ENCODE measurements around the gene CNNM1.

Gene CNNM1

DNA sequence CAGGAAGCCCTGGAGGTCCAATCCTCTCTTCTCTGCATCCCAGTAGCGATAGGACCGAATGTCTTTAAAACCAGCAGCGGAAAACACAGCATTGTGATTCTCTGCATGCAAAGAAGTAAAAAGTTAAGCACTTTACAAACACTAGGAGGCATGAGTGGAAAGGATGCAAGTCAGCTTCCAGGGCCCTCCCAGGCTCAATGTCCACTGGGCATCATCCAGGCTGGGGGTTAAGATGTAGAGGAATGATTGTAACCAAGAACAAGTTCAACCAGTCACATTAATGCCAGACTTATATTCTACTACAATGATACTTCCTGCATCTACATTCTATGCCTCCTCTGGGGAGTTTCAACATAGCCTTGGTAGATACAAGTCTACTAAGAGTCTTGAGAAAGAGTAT is 77.0 kb downstream of the CNNM1 start:
- Histone ChIP-seq H2AFZ (ENCODE audit: low read depth) (no peak overlapping the region), H3K27me3 (ENCODE audit: insufficient read depth, low read depth) (no peaks in the 10 kb centered on the region), H4K20me1 (ENCODE audit: insufficient read depth) (no peaks in the 10 kb centered on the region), H3K79me2 (ENCODE audit: insufficient read depth, low read depth) (no peaks in the 10 kb centered on the region), H3K4me3 (IDR thresholded peaks at IDR 0.05; ENCODE audit: insufficient read depth, low read depth, low read length) (no peak overlapping the region), H3K36me3 (ENCODE audit: insufficient read depth) (no peaks in the 10 kb centered on the region), H3K9ac (no peak overlapping the region), H3K27ac (no peak overlapping the region), H3K4me2 (no peak overlapping the region), H3K4me1 (ENCODE audit: low read depth, poor library complexity, severe bottlenecking) (no peaks in the 10 kb centered on the region)
- TF ChIP-seq, protein P1, sequence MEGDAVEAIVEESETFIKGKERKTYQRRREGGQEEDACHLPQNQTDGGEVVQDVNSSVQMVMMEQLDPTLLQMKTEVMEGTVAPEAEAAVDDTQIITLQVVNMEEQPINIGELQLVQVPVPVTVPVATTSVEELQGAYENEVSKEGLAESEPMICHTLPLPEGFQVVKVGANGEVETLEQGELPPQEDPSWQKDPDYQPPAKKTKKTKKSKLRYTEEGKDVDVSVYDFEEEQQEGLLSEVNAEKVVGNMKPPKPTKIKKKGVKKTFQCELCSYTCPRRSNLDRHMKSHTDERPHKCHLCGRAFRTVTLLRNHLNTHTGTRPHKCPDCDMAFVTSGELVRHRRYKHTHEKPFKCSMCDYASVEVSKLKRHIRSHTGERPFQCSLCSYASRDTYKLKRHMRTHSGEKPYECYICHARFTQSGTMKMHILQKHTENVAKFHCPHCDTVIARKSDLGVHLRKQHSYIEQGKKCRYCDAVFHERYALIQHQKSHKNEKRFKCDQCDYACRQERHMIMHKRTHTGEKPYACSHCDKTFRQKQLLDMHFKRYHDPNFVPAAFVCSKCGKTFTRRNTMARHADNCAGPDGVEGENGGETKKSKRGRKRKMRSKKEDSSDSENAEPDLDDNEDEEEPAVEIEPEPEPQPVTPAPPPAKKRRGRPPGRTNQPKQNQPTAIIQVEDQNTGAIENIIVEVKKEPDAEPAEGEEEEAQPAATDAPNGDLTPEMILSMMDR (conservative IDR thresholded peaks at IDR 0.05; ENCODE audit: low read depth, low read length), result no peak

GRCh38 chr10:99410146-99410545 is 81.0 kb downstream of the CNNM1 start:
- H3K9ac ChIP-seq, result no peak overlapping the region
- no peak overlapping the region for H3K27ac ChIP-seq
- H2AFZ ChIP-seq (ENCODE audit: low read depth), result no peak overlapping the region
- H3K4me2 ChIP-seq, result no peak overlapping the region
- H3K27me3 ChIP-seq (ENCODE audit: insufficient read depth, low read depth), result no peaks in the 10 kb centered on the region
- no peaks in the 10 kb centered on the region for H4K20me1 ChIP-seq (ENCODE audit: insufficient read depth)
- H3K4me1 ChIP-seq (ENCODE audit: low read depth, poor library complexity, severe bottlenecking), result no peaks in the 10 kb centered on the region
- no peak overlapping the region for H3K4me3 ChIP-seq (IDR thresholded peaks at IDR 0.05; ENCODE audit: insufficient read depth, low read depth, low read length)
- no peaks in the 10 kb centered on the region for H3K36me3 ChIP-seq (ENCODE audit: insufficient read depth)
- TF ChIP-seq, protein P1 (conservative IDR thresholded peaks at IDR 0.05; ENCODE audit: low read depth, low read length), result no peak
- no peaks in the 10 kb centered on the region for H3K79me2 ChIP-seq (ENCODE audit: insufficient read depth, low read depth)

DNA sequence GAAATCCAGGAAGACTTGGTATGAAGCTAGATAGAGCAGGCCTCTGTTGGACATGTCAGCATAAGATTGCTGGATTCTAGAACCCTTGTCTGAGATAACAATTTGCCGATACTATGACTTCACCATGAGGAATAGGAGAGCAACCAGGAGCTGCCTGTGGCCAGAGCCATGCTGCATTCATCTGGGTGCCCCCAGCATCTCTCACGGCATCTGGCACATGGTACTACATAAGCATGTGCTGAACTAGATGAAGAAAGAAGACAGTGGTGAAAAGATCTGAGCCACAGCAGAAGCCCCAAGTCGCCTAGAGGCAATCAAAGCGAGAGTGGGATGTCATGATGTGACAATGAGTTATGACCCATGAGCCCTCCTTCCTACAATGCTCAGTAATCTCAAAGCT is 81.7 kb downstream of the CNNM1 start:
- no peak overlapping the region for H3K4me2 ChIP-seq
- H3K79me2 ChIP-seq (ENCODE audit: insufficient read depth, low read depth), result no peaks in the 10 kb centered on the region
- TF ChIP-seq, protein P1 (conservative IDR thresholded peaks at IDR 0.05; ENCODE audit: low read depth, low read length), result no peak
- H3K27me3 ChIP-seq (ENCODE audit: insufficient read depth, low read depth), result no peaks in the 10 kb centered on the region
- no peak overlapping the region for H2AFZ ChIP-seq (ENCODE audit: low read depth)
- H3K4me3 ChIP-seq (IDR thresholded peaks at IDR 0.05; ENCODE audit: insufficient read depth, low read depth, low read length), result no peak overlapping the region
- no peaks in the 10 kb centered on the region for H3K36me3 ChIP-seq (ENCODE audit: insufficient read depth)
- H4K20me1 ChIP-seq (ENCODE audit: insufficient read depth), result no peaks in the 10 kb centered on the region
- no peak overlapping the region for H3K9ac ChIP-seq
- no peak overlapping the region for H3K27ac ChIP-seq
- no peaks in the 10 kb centered on the region for H3K4me1 ChIP-seq (ENCODE audit: low read depth, poor library complexity, severe bottlenecking)

DNA sequence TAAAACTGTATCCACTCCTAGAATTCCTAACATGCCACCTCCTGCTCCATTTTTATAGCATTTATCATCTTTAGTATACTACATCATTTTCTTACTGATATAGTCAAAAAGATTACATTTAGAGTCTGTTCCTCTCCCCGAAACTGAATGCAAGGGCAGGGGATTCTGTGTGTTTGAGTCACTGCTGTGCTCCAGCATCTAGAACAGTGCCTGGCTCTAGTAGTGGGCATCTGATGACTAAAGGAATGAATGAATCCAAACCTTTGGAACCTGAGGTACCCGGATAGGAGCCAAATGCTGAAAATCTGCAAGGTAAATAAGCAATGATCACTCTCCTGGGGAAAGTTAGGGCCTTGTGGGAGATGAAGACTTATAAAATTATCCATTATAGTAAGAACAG is 82.4 kb downstream of the CNNM1 start:
- Histone ChIP-seq H4K20me1 (ENCODE audit: insufficient read depth) (no peaks in the 10 kb centered on the region), H3K9ac (no peak overlapping the region)
- TF ChIP-seq, protein P1 (conservative IDR thresholded peaks at IDR 0.05; ENCODE audit: low read depth, low read length), result no peak

More for the DNA sequence above, 82.4 kb downstream of the CNNM1 start:
- H3K4me1 ChIP-seq (ENCODE audit: low read depth, poor library complexity, severe bottlenecking), result no peaks in the 10 kb centered on the region
- no peaks in the 10 kb centered on the region for H3K36me3 ChIP-seq (ENCODE audit: insufficient read depth)
- no peak overlapping the region for H3K4me3 ChIP-seq (IDR thresholded peaks at IDR 0.05; ENCODE audit: insufficient read depth, low read depth, low read length)
- no peaks in the 10 kb centered on the region for H3K27me3 ChIP-seq (ENCODE audit: insufficient read depth, low read depth)
- no peak overlapping the region for H3K4me2 ChIP-seq
- no peak overlapping the region for H3K27ac ChIP-seq
- H3K79me2 ChIP-seq (ENCODE audit: insufficient read depth, low read depth), result no peaks in the 10 kb centered on the region
- no peak overlapping the region for H2AFZ ChIP-seq (ENCODE audit: low read depth)
